Activated CD4-positive, alpha-beta T cell treated with anti-CD3 and anti-CD28 coated beads for 36 hours (primary cell): ENCODE data around the gene SENP5. TPM values are rescaled to one million over a fixed set of nuclear protein-coding genes. Genes with fewer than 3 reads are reported as not detected.
"Not testable (repeated sequence)": the region's sequence is repeated elsewhere in the genome, so short reads cannot be mapped to it uniquely, and the experiment has no call there.

ENCODE experiments used
- ATAC-seq: fragments of 200-7000 bp; cut with Tn5 transposase; one replicate; pipeline ENCODE4 v1.10.0; 2021; ENCODE audit warnings: mild to moderate bottlenecking, moderate library complexity
- CTCF ChIA-PET: fragments of 350-600 bp; sonication (Branson Sonifier 250); formaldehyde crosslinking; loops from one replicate; lab custom pipeline; 2021; ENCODE audit warnings: antibody characterized with exemption; lab: Charles Lee
- POLR2A ChIA-PET: fragments of 350-600 bp; sonication (Branson Sonifier 250); formaldehyde crosslinking; loops from one replicate; lab custom pipeline; 2021; ENCODE audit warnings: antibody characterized with exemption, inconsistent platforms; lab: Charles Lee
- DNase-seq: peaks from one replicate; pipeline ENCODE4 v3.0.0-alpha.2; 2020
- H3K27ac Mint-ChIP-seq: one replicate; pipeline ENCODE4 v1.8.0; 2021; ENCODE audit warnings: mixed read lengths
- H3K27me3 Mint-ChIP-seq: one replicate; pipeline ENCODE4 v1.8.0; 2021; ENCODE audit warnings: mixed read lengths
- H3K36me3 Mint-ChIP-seq: one replicate; pipeline ENCODE4 v1.8.0; 2021; ENCODE audit warnings: low read depth, mixed read lengths
- H3K4me1 Mint-ChIP-seq: one replicate; pipeline ENCODE4 v1.8.0; 2021; ENCODE audit warnings: mixed read lengths
- H3K4me3 Mint-ChIP-seq: one replicate; pipeline ENCODE4 v1.8.0; 2021; ENCODE audit warnings: mild to moderate bottlenecking, moderate library complexity, mixed read lengths
- H3K9me3 Mint-ChIP-seq: one replicate; pipeline ENCODE4 v1.8.0; 2021; ENCODE audit warnings: low read depth, mixed read lengths
- intact Hi-C, 2 experiments: fragments of 100-400 bp; cut with DNase I in 1 of 2; cut with micrococcal nuclease in 1 of 2; formaldehyde crosslinking; loops; one replicate each; pipeline versions ENCODE4 v1.14.2 to v1.15.1; 2022 to 2024; cut with DNase I, micrococcal nuclease
- total RNA-seq, 2 experiments: library from RNA; stranded (reverse); gene quantifications; one replicate each; pipeline ENCODE4 v1.2.3, GENCODE V29; 2021

SENP5 gene
- total RNA-seq, 2 experiments from 2014 or later: 27.7 to 33.0 TPM

DNA sequence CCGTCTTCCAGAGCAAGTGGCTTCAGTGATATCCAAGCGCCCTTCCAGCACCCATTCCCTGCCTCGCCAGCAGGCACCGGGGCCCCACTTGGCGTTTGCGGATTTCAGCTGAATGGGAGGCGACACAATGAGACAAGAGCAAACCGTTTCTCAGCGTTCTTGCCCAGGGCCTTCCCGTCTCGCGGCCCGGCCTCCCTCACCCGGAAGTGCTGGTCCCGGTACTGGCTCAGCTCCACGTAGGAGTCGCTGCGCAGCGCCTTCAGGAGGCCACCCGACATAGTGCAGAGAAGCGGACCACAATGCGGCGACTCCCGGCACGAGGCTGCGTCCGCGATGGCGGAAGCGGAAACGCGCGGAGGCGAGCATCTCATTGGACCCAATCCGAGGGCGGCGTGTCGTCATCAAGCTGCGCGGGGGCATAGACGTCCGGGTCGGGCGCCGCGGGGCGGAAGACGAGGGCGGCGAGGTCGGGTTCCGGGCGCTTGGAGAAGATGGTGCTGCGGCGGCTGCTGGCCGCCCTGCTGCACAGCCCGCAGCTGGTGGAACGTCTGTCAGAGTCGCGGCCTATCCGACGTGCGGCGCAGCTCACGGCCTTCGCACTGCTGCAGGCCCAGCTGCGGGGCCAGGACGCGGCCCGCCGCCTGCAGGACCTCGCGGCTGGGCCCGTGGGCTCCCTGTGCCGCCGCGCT lies 74.7 kb downstream of the SENP5 start, which contains the start of gene NCBP2:
Gene NCBP2, minus strand, starts transcription at position 303 of the 689 bp plus-strand sequence. Its CDS starts 25 bp downstream, at position 278.
- Mint-ChIP-seq H3K4me3 (peak within 1 kb of the TSS; percentile 93), H3K4me1 (peaks cover 45% of the 10 kb centered on the region), H3K27me3 (no peaks in the 10 kb centered on the region), H3K9me3 (no peaks in the 10 kb centered on the region), H3K27ac (peak within 1 kb of the TSS; percentile 99), H3K36me3 (peaks cover 53% of the 10 kb centered on the region)
- intact Hi-C loops: loop anchor here (1.0 to 10.0 kb wide), 13 partner anchors 27 to 1500 kb away; partner anchors contain the start of genes FBXO45 (in 2 of the 2), SENP5 (in 2 of the 2), WDR53 (in 2 of the 2) and ACAP2 (in 1 of the 2)
- ChIA-PET POLR2A (interaction anchor here (0.5 to 1.8 kb wide), 4 partner anchors 75 to 623 kb away, joined by 3 to 14 read pairs (median 4); partner anchors contain the start of gene SENP5), CTCF (interaction anchor here (0.7 to 2.8 kb wide), 8 partner anchors 10 to 406 kb away, joined by 3 to 18 read pairs (median 3); partner anchors contain the start of gene SENP5)
- ATAC-seq (peak; percentile 97), DNase-seq (peak; percentile 100)

DNA sequence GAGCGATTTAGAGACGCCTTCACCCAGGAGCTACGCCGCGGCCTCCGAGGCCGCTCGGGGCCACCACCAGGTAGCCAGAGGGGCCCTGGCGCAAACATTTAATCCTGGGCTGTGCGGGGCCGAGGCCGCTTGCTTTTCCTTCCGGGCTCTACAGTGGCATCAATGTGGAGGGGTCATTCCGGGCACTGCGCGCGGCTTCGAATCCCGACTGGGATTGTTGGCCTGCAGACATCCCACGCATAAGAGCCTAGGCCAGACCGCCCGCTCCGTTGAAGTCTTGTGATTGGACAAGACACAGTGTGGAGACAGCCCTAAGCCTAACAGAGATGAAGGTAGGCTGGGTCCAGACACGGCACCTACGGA lies 75.2 kb downstream of the SENP5 start:
- DNase-seq (peak; percentile 37), ATAC-seq (no peak)
- intact Hi-C loops: loop anchor here (1.0 to 10.0 kb wide), 13 partner anchors 26 to 1501 kb away; partner anchors contain the start of genes FBXO45 (in 2 of the 2), SENP5 (in 2 of the 2), WDR53 (in 2 of the 2) and ACAP2 (in 1 of the 2)
- Mint-ChIP-seq H3K4me1 (peaks cover 43% of the 10 kb centered on the region), H3K9me3 (no peaks in the 10 kb centered on the region), H3K36me3 (peaks cover 48% of the 10 kb centered on the region), H3K27me3 (no peaks in the 10 kb centered on the region), H3K27ac (peak overlapping the region; percentile 92), H3K4me3 (peak overlapping the region; percentile 93)
- ChIA-PET CTCF (interaction anchor here (0.7 to 2.8 kb wide), 7 partner anchors 9 to 406 kb away, joined by 3 to 18 read pairs (median 3); partner anchors contain the start of gene SENP5), POLR2A (interaction anchor here (1.2 to 1.8 kb wide), 2 partner anchors 75 to 107 kb away, joined by 3 to 14 read pairs; partner anchors contain the start of gene SENP5)

- CTCF ChIA-PET: interaction anchor here (1.2 to 1.5 kb wide), 2 partner anchors 11 to 333 kb away, joined by 4 read pairs; no protein-coding TSS in a partner anchor
- H3K27me3 Mint-ChIP-seq, ATAC-seq, POLR2A ChIA-PET, H3K9me3 Mint-ChIP-seq, DNase-seq: not testable (repeated sequence)
- intact Hi-C loops: loop anchor here (5.0 to 10.0 kb wide), 3 partner anchors 312 to 1502 kb away; partner anchors contain the start of gene ACAP2 (in 1 of the 2)
- Mint-ChIP-seq H3K4me3 (peak overlapping the region; percentile 93), H3K4me1 (peaks cover 37% of the 10 kb centered on the region), H3K27ac (peak overlapping the region; percentile 92), H3K36me3 (peaks cover 39% of the 10 kb centered on the region)
Observed at GRCh38 chr3:196944037-196944790, 76.5 kb downstream of the SENP5 start.

DNA sequence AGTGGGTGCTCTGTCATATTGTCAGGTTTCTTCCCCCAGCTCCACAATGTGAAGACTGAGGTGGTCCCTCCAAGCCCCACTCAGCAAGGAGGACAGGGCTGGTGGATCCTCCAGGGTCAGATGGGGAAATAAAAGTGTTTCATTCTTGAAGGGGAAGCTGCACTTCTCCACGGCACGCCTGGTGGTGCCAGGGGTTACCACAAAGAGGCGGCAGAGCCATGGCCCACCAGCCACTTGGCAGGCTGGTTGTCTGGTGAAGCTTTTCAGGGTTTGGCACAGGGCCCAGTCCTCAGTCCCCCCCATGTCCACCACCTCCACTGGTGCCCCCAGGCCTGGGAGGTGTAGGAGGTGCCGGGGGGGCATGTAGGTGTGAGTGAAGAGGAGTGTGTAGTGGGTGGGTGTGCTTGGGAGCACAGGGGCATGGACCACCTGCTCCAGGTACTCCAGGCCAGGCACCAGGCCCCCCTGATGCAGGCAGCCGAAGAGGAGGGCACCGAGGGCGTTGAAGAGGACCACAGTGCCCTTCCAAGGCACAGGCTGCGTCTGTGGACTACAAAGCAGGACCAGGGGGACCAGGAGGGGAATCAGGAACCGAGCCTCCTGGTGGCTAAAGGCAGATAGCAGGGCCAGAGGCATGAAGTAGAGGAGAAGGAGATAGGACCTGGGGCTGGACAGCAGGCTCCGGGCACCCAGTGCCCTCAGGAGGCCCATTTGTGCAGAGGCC lies 79.6 kb downstream of the SENP5 start:
- intact Hi-C loops: loop anchor here in 1 of 2 experiments (10.0 kb wide), 1 partner anchor 342 kb away; no protein-coding TSS in a partner anchor
- peaks cover 16% of the 10 kb centered on the region for H3K36me3 Mint-ChIP-seq
- H3K4me3 Mint-ChIP-seq: no peak overlapping the region
- ChIA-PET POLR2A (no interaction called here), CTCF (interaction anchor here (0.8 kb wide), 1 partner anchor 8 kb away, joined by 3 read pairs; no protein-coding TSS in a partner anchor)
- H3K27me3 Mint-ChIP-seq: no peaks in the 10 kb centered on the region
- H3K9me3 Mint-ChIP-seq: no peaks in the 10 kb centered on the region
- H3K27ac Mint-ChIP-seq: no peak overlapping the region
- ATAC-seq (no peak), DNase-seq (no peak)
- H3K4me1 Mint-ChIP-seq: peaks cover 19% of the 10 kb centered on the region

DNA sequence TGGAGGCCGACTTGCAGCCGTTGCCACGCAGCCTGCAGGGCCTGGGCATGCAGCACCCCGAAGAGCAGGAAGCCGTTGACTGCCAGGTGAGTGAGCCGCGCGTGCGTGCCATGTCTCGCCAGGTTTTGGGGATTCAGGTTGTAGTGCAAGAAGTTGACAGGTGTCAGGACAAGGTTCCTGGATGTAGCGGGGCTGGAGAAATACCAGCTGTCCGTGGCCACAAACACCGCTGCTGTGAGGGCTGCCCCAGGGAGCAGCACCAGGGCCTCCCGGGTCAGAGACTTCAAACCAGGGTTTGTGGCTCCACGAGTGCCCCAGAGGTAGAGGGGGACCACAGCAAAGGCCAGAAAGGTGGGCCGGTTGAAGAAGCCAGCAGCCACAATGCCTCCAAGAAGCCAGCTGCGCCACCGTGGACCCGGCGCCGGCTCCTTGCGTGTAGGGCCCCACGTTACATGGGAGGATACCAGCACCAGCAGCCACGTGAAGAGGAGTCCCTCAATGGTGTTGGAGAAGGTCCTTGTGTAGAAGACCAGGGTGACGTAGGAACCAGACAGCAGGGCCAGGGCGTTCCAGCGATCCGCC lies 80.2 kb downstream of the SENP5 start:
- DNase-seq (no peak), ATAC-seq (no peak)
- intact Hi-C loops: loop anchor here in 1 of 2 experiments (10.0 kb wide), 1 partner anchor 343 kb away; no protein-coding TSS in a partner anchor
- Mint-ChIP-seq H3K4me3 (no peak overlapping the region), H3K9me3 (no peaks in the 10 kb centered on the region), H3K36me3 (peaks cover 15% of the 10 kb centered on the region), H3K27me3 (no peaks in the 10 kb centered on the region), H3K27ac (no peak overlapping the region), H3K4me1 (peaks cover 19% of the 10 kb centered on the region)
- CTCF ChIA-PET: interaction anchor here (0.6 to 0.8 kb wide), 2 partner anchors 9 to 239 kb away, joined by 3 to 4 read pairs; no protein-coding TSS in a partner anchor
- POLR2A ChIA-PET: no interaction called here

GRCh38 chr3:196948442-196949284 lies 80.9 kb downstream of the SENP5 start:
- no peaks in the 10 kb centered on the region for H3K27me3 Mint-ChIP-seq
- H3K4me1 Mint-ChIP-seq: peaks cover 13% of the 10 kb centered on the region
- H3K4me3 Mint-ChIP-seq: no peak overlapping the region
- POLR2A ChIA-PET: no interaction called here
- DNase-seq: no peak
- intact Hi-C loops: loop anchor here in 1 of 2 experiments (10.0 kb wide), 1 partner anchor 344 kb away; no protein-coding TSS in a partner anchor
- H3K9me3 Mint-ChIP-seq: no peaks in the 10 kb centered on the region
- CTCF ChIA-PET: interaction anchor here (0.6 to 0.8 kb wide), 3 partner anchors 10 to 238 kb away, joined by 3 to 4 read pairs (median 3); no protein-coding TSS in a partner anchor
- no peak overlapping the region for H3K27ac Mint-ChIP-seq
- no peak for ATAC-seq
- peaks cover 8% of the 10 kb centered on the region for H3K36me3 Mint-ChIP-seq

DNA sequence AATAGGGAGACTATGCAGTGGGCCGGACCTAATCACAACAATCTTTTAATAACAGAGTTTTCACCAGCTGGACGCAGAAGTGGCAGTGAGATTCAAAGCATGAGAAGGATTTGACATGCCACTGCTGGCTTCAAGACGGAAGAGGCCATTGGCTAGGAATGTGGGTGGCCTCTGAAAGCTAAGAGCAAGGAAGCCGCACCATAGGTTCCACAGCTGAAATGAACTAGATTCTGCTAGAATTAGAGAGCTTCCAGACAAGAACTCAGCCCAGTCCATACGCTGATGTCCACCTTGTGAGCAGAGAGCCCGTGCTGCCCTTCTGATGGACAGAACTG lies 81.5 kb downstream of the SENP5 start:
- H3K27me3 Mint-ChIP-seq: no peaks in the 10 kb centered on the region
- intact Hi-C loops: loop anchor here in 1 of 2 experiments (10.0 kb wide), 1 partner anchor 344 kb away; no protein-coding TSS in a partner anchor
- peaks cover 6% of the 10 kb centered on the region for H3K36me3 Mint-ChIP-seq
- H3K27ac Mint-ChIP-seq: no peak overlapping the region
- H3K4me3 Mint-ChIP-seq: no peak overlapping the region
- DNase-seq (no peak), ATAC-seq (no peak)
- no peaks in the 10 kb centered on the region for H3K9me3 Mint-ChIP-seq
- peaks cover 7% of the 10 kb centered on the region for H3K4me1 Mint-ChIP-seq
- ChIA-PET POLR2A (no interaction called here), CTCF (interaction anchor here (0.6 kb wide), 1 partner anchor 41 kb away, joined by 3 read pairs; no protein-coding TSS in a partner anchor)

- no peaks in the 10 kb centered on the region for H3K9me3 Mint-ChIP-seq
- DNase-seq (no peak), ATAC-seq (no peak)
- peaks cover 3% of the 10 kb centered on the region for H3K36me3 Mint-ChIP-seq
- no peak overlapping the region for H3K4me3 Mint-ChIP-seq
- H3K27ac Mint-ChIP-seq: no peak overlapping the region
- peaks cover 2% of the 10 kb centered on the region for H3K4me1 Mint-ChIP-seq
- intact Hi-C loops: loop anchor here in 1 of 2 experiments (10.0 kb wide), 1 partner anchor 345 kb away; no protein-coding TSS in a partner anchor
- POLR2A ChIA-PET: no interaction called here
- CTCF ChIA-PET: interaction anchor here (0.6 kb wide), 1 partner anchor 41 kb away, joined by 3 read pairs; no protein-coding TSS in a partner anchor
- H3K27me3 Mint-ChIP-seq: no peaks in the 10 kb centered on the region
Observed at GRCh38 chr3:196949750-196950149, 82.0 kb downstream of the SENP5 start.

DNA sequence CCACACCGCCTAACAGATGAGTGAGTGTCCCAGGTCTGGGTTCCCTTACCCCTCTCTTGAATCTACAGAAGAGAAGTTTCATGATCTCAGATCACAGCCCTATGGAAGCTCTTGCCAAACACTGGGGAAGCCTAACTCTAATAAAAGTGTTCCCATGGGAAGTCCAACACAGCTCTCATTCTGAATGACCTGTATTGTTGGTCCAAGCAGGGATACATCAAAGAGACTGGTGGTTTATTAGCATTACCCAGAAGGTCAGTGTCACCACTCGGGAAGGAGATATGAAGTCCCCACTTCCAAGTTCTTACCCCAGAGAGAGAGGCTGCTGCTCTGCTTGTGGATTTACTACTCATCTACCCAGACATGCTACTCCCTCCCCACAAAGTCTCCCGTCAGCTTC lies 83.7 kb downstream of the SENP5 start:
- no peak for DNase-seq
- no peaks in the 10 kb centered on the region for H3K36me3 Mint-ChIP-seq
- H3K9me3 Mint-ChIP-seq: no peaks in the 10 kb centered on the region
- H3K27ac Mint-ChIP-seq: no peak overlapping the region
- no peak overlapping the region for H3K4me3 Mint-ChIP-seq
- H3K27me3 Mint-ChIP-seq: peaks cover under 1% of the 10 kb centered on the region
- intact Hi-C loops: no loop called here
- no peak for ATAC-seq
- CTCF ChIA-PET: interaction anchor here (1.0 to 1.2 kb wide), 2 partner anchors 9 to 78 kb away, joined by 3 to 4 read pairs; partner anchors contain the start of genes MELTF and NCBP2
- no peaks in the 10 kb centered on the region for H3K4me1 Mint-ChIP-seq
- POLR2A ChIA-PET: interaction anchor here (0.6 kb wide), 1 partner anchor 108 kb away, joined by 3 read pairs; no protein-coding TSS in a partner anchor
